SU-DHL-6 (cell line): Measurements from ENCODE around the gene KCP.

Experiments
- H2AFZ ChIP-seq: fragments of 200-600 bp; sonication (generic); 2 replicates; pipeline ENCODE4 v1.6.1; 2014; ENCODE audit warnings: low read depth, mild to moderate bottlenecking, moderate library complexity, mixed read lengths, antibody characterized with exemption, low read length; ENCODE audit not compliant: severe bottlenecking
- H3F3A ChIP-seq: fragments of 200-600 bp; shearing (Covaris generic); 2 replicates; pipeline ENCODE4 v1.6.0; 2016; ENCODE audit warnings: antibody characterized with exemption, mild to moderate bottlenecking; ENCODE audit not compliant: insufficient read depth
- H3K27ac ChIP-seq: fragments of 200-600 bp; sonication (generic); 2 replicates; pipeline ENCODE4 v1.5.1; 2016; ENCODE audit warnings: low read depth, mild to moderate bottlenecking, low read length, moderate library complexity, mixed read lengths
- H3K27me3 ChIP-seq: fragments of 200-600 bp; sonication (generic), shearing (Covaris generic); 2 replicates; pipeline ENCODE4 v1.6.0; 2014; ENCODE audit warnings: mild to moderate bottlenecking, low read length
- H3K36me3 ChIP-seq: fragments of 200-600 bp; sonication (generic); 2 replicates; pipeline ENCODE4 v1.6.1; 2014; ENCODE audit warnings: mild to moderate bottlenecking, low read length, mixed read lengths
- H3K4me2 ChIP-seq: fragments of 300-600, 200-600 bp; shearing (Covaris generic), sonication (generic); 2 replicates; pipeline ENCODE4 v1.6.0; 2014; ENCODE audit warnings: low read length, low read depth, mild to moderate bottlenecking; ENCODE audit not compliant: poor library complexity, severe bottlenecking
- H3K4me3 ChIP-seq: fragments of 200-600 bp; sonication (generic); 2 replicates; pipeline ENCODE4 v1.5.1; 2014; ENCODE audit warnings: antibody characterized with exemption, low read length, mild to moderate bottlenecking, mixed read lengths; ENCODE audit not compliant: insufficient read depth, poor library complexity, severe bottlenecking
- H3K79me2 ChIP-seq: fragments of 200-600 bp; sonication (generic); 2 replicates; pipeline ENCODE4 v1.6.1; 2014; ENCODE audit warnings: mild to moderate bottlenecking, low read length, moderate library complexity; ENCODE audit not compliant: insufficient read depth
- H3K9ac ChIP-seq: fragments of 200-600 bp; sonication (generic); 2 replicates; pipeline ENCODE4 v1.7.0; 2014; ENCODE audit warnings: mild to moderate bottlenecking, low read length
- H3K9me2 ChIP-seq: fragments of 200-600 bp; sonication (generic); replicated peaks from 2 replicates; pipeline ENCODE4 v1.6.1; 2014; ENCODE audit warnings: low read length; ENCODE audit not compliant: insufficient read depth
- H3K9me3 ChIP-seq: fragments of 200-600 bp; sonication (generic); 2 replicates; pipeline ENCODE4 v1.6.1; 2014; ENCODE audit warnings: low read length, mixed read lengths; ENCODE audit not compliant: insufficient read depth
- H4K20me1 ChIP-seq: fragments of 200-600 bp; sonication (generic); 2 replicates; pipeline ENCODE4 v1.6.1; 2014; ENCODE audit warnings: low read depth, mild to moderate bottlenecking, antibody characterized with exemption, low read length, moderate library complexity, mixed read lengths
- EZH2phosphoT487 ChIP-seq: fragments of 200-600 bp; sonication (generic), shearing (Covaris generic); conservative IDR thresholded peaks from 2 replicates; pipeline ENCODE4 v1.6.1; 2018; ENCODE audit warnings: mild to moderate bottlenecking, antibody characterized with exemption, low read length, moderate library complexity, mixed read lengths
- TF ChIP-seq, protein P1 (sequence below): fragments of 200-600 bp; sonication (generic); IDR thresholded peaks from one replicate; pipeline ENCODE4 v1.5.1; 2017; ENCODE audit warnings: antibody characterized with exemption, mild to moderate bottlenecking, low read length, moderate library complexity; ENCODE audit not compliant: insufficient read depth, poor library complexity, severe bottlenecking

The KCP gene

DNA sequence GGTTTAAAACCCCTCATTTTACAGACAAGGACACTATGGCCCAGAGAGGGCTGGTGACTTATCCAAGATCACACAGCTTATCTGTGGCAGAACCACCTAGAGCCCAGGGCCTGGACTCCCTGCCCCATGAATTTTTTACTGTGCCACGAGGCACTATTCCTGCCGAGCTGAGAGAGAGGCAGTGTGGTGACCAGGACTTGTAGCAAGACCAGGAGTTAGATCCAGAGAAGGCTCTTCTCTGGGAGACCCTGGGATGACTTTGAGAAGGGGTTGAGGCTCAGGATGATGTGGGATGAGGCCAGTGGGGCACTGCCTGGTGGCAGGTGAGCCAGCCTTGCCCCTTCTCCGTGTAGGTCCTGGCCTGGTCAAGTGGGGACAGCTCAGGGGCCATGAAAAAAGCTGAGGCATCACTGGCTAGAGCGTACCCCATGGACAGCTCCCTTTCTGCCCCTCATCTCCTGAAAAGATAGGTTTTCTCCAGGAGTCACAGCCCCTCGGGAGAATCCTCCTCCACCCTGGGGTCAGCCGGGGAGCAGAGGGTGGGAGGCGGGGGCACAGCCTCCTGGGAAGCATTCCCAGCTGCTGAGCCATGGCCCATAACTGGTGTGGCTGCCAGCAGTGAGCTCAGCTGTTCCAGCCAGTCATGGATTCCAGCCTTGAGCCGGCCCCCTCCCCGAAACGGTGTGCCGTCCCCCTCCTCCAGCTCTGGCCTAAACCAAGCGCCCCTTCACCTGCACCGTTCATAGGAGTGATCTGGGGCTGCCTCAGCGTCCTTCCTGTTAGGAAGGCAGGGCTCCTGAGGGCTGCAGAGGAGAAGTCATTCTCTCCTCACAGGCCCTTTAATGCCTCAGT, 74.5 kb downstream of the KCP start:
- no peak for TF ChIP-seq EZH2phosphoT487
- TF ChIP-seq, protein P1, sequence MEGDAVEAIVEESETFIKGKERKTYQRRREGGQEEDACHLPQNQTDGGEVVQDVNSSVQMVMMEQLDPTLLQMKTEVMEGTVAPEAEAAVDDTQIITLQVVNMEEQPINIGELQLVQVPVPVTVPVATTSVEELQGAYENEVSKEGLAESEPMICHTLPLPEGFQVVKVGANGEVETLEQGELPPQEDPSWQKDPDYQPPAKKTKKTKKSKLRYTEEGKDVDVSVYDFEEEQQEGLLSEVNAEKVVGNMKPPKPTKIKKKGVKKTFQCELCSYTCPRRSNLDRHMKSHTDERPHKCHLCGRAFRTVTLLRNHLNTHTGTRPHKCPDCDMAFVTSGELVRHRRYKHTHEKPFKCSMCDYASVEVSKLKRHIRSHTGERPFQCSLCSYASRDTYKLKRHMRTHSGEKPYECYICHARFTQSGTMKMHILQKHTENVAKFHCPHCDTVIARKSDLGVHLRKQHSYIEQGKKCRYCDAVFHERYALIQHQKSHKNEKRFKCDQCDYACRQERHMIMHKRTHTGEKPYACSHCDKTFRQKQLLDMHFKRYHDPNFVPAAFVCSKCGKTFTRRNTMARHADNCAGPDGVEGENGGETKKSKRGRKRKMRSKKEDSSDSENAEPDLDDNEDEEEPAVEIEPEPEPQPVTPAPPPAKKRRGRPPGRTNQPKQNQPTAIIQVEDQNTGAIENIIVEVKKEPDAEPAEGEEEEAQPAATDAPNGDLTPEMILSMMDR = no peak
- no peaks in the 10 kb centered on the region for H3F3A ChIP-seq

DNA sequence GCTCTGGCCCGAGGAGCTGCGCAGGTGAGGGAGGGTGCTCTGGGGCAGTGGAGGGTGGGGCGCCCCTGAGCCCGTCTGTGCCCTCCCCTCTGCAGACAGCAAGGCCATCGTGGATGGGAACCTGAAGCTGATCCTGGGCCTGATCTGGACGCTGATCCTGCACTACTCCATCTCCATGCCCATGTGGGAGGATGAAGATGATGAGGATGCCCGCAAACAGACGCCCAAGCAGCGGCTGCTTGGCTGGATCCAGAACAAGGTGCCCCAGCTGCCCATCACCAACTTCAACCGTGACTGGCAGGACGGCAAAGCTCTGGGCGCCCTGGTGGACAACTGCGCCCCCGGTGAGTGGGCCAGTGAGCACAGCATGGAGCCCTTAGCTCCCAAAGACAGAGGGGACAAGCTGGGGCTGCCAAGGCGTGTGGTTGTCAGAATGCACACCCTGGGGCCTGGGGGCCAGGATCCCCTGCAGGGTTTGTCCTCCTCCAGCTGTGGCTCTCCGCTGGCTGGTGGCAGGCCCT, 75.2 kb downstream of the KCP start:
- Histone ChIP-seq H3K9me3 (no peaks in the 10 kb centered on the region), H3K79me2 (no peaks in the 10 kb centered on the region), H3F3A (no peaks in the 10 kb centered on the region), H3K9ac (no peak overlapping the region), H4K20me1 (no peaks in the 10 kb centered on the region), H3K4me2 (no peak overlapping the region), H3K4me3 (no peak overlapping the region), H3K27me3 (no peaks in the 10 kb centered on the region), H3K27ac (no peak overlapping the region), H3K36me3 (no peaks in the 10 kb centered on the region), H3K9me2 (no peaks in the 10 kb centered on the region), H2AFZ (no peak overlapping the region)
- TF ChIP-seq, protein P1 = no peak
- TF ChIP-seq EZH2phosphoT487 = no peak

More for the DNA sequence above, 74.5 kb downstream of the KCP start:
- Histone ChIP-seq H3K9ac (no peak overlapping the region), H3K9me3 (no peaks in the 10 kb centered on the region), H3K27me3 (no peaks in the 10 kb centered on the region), H3K9me2 (no peaks in the 10 kb centered on the region), H3K27ac (no peak overlapping the region), H2AFZ (no peak overlapping the region), H3K4me2 (no peak overlapping the region), H3K36me3 (no peaks in the 10 kb centered on the region), H3K4me3 (no peak overlapping the region), H3K79me2 (no peaks in the 10 kb centered on the region), H4K20me1 (no peaks in the 10 kb centered on the region)

DNA sequence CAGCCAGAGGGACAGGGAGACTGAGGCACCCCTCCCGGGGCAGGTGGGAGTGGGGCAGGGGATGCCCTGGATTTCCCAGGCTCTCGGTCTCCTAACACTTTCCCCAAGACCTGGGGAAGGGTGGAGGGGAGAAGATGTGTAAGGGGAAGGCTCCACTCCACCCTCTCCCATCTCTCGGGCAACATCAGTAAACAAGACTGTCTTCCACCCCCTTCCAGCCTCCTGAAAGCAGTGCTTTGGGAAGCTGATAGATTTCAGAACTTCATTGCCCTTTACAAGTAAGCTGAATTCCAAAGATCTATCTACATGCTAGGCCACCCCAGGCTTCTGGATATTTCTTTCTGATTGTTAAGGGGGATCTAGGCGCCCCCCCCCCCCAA, 76.6 kb downstream of the KCP start:
- TF ChIP-seq, protein P1 = no peak
- no peak for TF ChIP-seq EZH2phosphoT487
- Histone ChIP-seq H3K4me3 (no peak overlapping the region), H3K79me2 (no peaks in the 10 kb centered on the region), H3F3A (no peaks in the 10 kb centered on the region), H3K27me3 (no peaks in the 10 kb centered on the region), H3K4me2 (no peak overlapping the region), H3K27ac (no peak overlapping the region), H3K36me3 (no peaks in the 10 kb centered on the region), H2AFZ (no peak overlapping the region), H3K9ac (no peak overlapping the region), H3K9me2 (no peaks in the 10 kb centered on the region), H3K9me3 (no peaks in the 10 kb centered on the region), H4K20me1 (no peaks in the 10 kb centered on the region)
